GM23338 (cell line): ENCODE data around the gene PLEKHO1. TPM values are rescaled to one million over a fixed set of nuclear protein-coding genes. Genes with fewer than 3 reads are reported as not detected.

Experiments used
- ATAC-seq: fragments of 200-7000 bp; cut with Tn5 transposase; 3 replicates; pipeline ENCODE4 v1.9.1; 2020
- DNase-seq: peaks from one replicate; pipeline ENCODE4 v3.0.0-alpha.2; 2015; ENCODE audit warnings: low spot score
- H2AFZ ChIP-seq: fragments of 200-600 bp; sonication (generic); 2 replicates; pipeline ENCODE4 v1.8.0; 2016; ENCODE audit warnings: antibody characterized with exemption, mild to moderate bottlenecking, moderate library complexity
- H3F3A ChIP-seq: fragments of 200-600 bp; sonication (generic); replicated peaks from 2 replicates; pipeline ENCODE4 v1.8.0; 2017; ENCODE audit warnings: antibody characterized with exemption, mixed run types, low read depth
- H3K27ac ChIP-seq: fragments of 200-600 bp; sonication (generic); 2 replicates; pipeline ENCODE4 v1.6.1; 2016; ENCODE audit warnings: low read depth
- H3K27me3 ChIP-seq: fragments of 200-600 bp; sonication (generic); 2 replicates; pipeline ENCODE4 v1.8.0; 2016; ENCODE audit warnings: mild to moderate bottlenecking, mixed run types, moderate library complexity; ENCODE audit not compliant: insufficient read depth
- H3K36me3 ChIP-seq: fragments of 200-600 bp; sonication (generic); 2 replicates; pipeline ENCODE4 v1.8.0; 2016; ENCODE audit warnings: mild to moderate bottlenecking; ENCODE audit not compliant: insufficient read depth
- H3K4me1 ChIP-seq: fragments of 200-600 bp; sonication (generic); 2 replicates; pipeline ENCODE4 v1.8.0; 2016; ENCODE audit warnings: mild to moderate bottlenecking, moderate library complexity; ENCODE audit not compliant: insufficient read depth
- H3K4me2 ChIP-seq: fragments of 200-600 bp; sonication (generic); 2 replicates; pipeline ENCODE4 v1.7.1; 2017; ENCODE audit warnings: mixed run types
- H3K4me3 ChIP-seq: fragments of 200-600 bp; sonication (generic); 2 replicates; pipeline ENCODE4 v1.6.1; 2016; ENCODE audit warnings: mixed run types
- H3K79me2 ChIP-seq: fragments of 200-600 bp; sonication (generic); replicated peaks from 2 replicates; pipeline ENCODE4 v1.8.0; 2017; ENCODE audit warnings: mild to moderate bottlenecking; ENCODE audit not compliant: insufficient read depth
- H3K9me2 ChIP-seq: fragments of 200-600 bp; sonication (generic); 2 replicates; pipeline ENCODE4 v1.8.0; 2017; ENCODE audit not compliant: insufficient read depth
- H4K20me1 ChIP-seq: fragments of 200-600 bp; sonication (generic); replicated peaks from 2 replicates; pipeline ENCODE4 v1.8.0; 2017; ENCODE audit warnings: mild to moderate bottlenecking; ENCODE audit not compliant: insufficient read depth
- H3K27ac Mint-ChIP-seq: 2 replicates; pipeline ENCODE4 v1.8.0; 2020; ENCODE audit warnings: inconsistent platforms, mild to moderate bottlenecking, moderate library complexity, mixed read lengths
- H3K27me3 Mint-ChIP-seq: 3 replicates; pipeline ENCODE4 v1.8.0; 2022; ENCODE audit warnings: low read depth, mild to moderate bottlenecking, moderate library complexity, mixed read lengths, inconsistent platforms; ENCODE audit not compliant: insufficient read depth, poor library complexity
- H3K36me3 Mint-ChIP-seq: 3 replicates; pipeline ENCODE4 v1.8.0; 2021; ENCODE audit warnings: low read depth, mild to moderate bottlenecking, inconsistent platforms, moderate library complexity, mixed read lengths
- H3K4me1 Mint-ChIP-seq: 3 replicates; pipeline ENCODE4 v1.8.0; 2020; ENCODE audit warnings: mild to moderate bottlenecking, inconsistent platforms, mixed read lengths
- H3K4me3 Mint-ChIP-seq: 3 replicates; pipeline ENCODE4 v1.8.0; 2021; ENCODE audit warnings: moderate library complexity, mild to moderate bottlenecking, inconsistent platforms, mixed read lengths
- H3K9me3 Mint-ChIP-seq: 3 replicates; pipeline ENCODE4 v1.8.0; 2020; ENCODE audit warnings: moderate library complexity, mild to moderate bottlenecking, inconsistent platforms, mixed read lengths
- CREB1 ChIP-seq: fragments of 250-450 bp; sonication (Bioruptor Pico); IDR thresholded peaks from 2 replicates; pipeline ENCODE4 v1.5.0; 2020; ENCODE audit warnings: low read depth, mild to moderate bottlenecking, moderate library complexity
- CTCF ChIP-seq, 2 experiments: fragments of 200-600 bp in 1 of 2; sonication (generic) in 1 of 2; conservative IDR thresholded peaks; 2 replicates each; pipeline versions ENCODE4 v1.5.1 to v1.6.1; 2016 to 2017; ENCODE audit warnings: antibody characterized with exemption in 2 of 2, low read depth in 2 of 2, mild to moderate bottlenecking in 2 of 2, moderate library complexity in 1 of 2
- EZH2 ChIP-seq: fragments of 200-600 bp; sonication (generic); IDR thresholded peaks from one replicate; pipeline ENCODE4 v1.8.0; 2017; ENCODE audit warnings: antibody characterized with exemption, mild to moderate bottlenecking, low read depth; ENCODE audit not compliant: unreplicated experiment
- EZH2phosphoT487 ChIP-seq: fragments of 200-600 bp; sonication (generic); IDR thresholded peaks from one replicate; pipeline ENCODE4 v1.8.1; 2018; ENCODE audit warnings: antibody characterized with exemption; ENCODE audit not compliant: unreplicated experiment
- JUNB ChIP-seq: IDR thresholded peaks from one replicate; pipeline ENCODE4 v1.6.1; 2016; ENCODE audit warnings: antibody characterized with exemption; ENCODE audit not compliant: unreplicated experiment
- NANOG ChIP-seq: IDR thresholded peaks from 2 replicates; pipeline ENCODE4 v1.6.1; 2016; ENCODE audit warnings: antibody characterized with exemption, borderline replicate concordance
- REST ChIP-seq: IDR thresholded peaks from one replicate; pipeline ENCODE4 v1.6.1; 2018; ENCODE audit warnings: antibody characterized with exemption; ENCODE audit not compliant: unreplicated experiment
- STAT1 ChIP-seq: IDR thresholded peaks from one replicate; pipeline ENCODE4 v1.6.1; 2016; ENCODE audit warnings: antibody characterized with exemption; ENCODE audit not compliant: unreplicated experiment
- ZNF114 ChIP-seq: fragments of 250-450 bp; sonication (Bioruptor Pico); IDR thresholded peaks from 2 replicates; pipeline ENCODE4 v1.5.0; 2020; ENCODE audit warnings: mild to moderate bottlenecking, moderate library complexity
- polyA plus RNA-seq: library from polyadenylated mRNA; unstranded; fragments of >200 nt; fragmentation: Nextera tagmentation; extraction: Ambion mirVana; gene quantifications from 2 replicates; pipeline ENCODE4 v1.2.1, GENCODE V29; 2016
- total RNA-seq: library from RNA; depleted of rRNA; stranded (reverse); fragments of >200 nt; shearing (Covaris generic); gene quantifications from 2 replicates; pipeline ENCODE4 v1.2.3, GENCODE V29; 2014

The PLEKHO1 gene
- total and polyA plus RNA-seq, 2 experiments from 2014 or later, result 34.3 to 36.7 TPM

DNA sequence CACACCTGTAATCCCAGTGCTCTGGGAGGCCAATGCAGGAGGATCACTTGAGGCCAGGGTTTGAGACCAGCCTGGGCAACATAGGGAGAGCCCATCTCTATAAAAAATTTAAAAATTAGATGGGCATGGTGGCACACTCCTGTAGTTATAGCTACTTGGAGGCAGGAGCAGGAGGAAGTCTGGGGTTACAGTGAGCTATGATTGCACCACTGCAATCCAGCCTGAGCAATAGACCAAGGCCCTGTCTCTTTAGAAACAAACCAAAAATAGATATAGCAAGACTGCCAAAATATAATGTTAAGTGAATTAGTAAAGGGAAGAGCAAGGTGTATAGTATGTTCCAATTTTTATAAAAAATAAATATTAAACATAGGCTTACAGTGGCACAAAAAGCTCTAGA, 28.8 kb downstream of the PLEKHO1 start:
- Mint-ChIP-seq H3K4me3 (no peak overlapping the region), H3K36me3 (no peaks in the 10 kb centered on the region), H3K9me3 (no peaks in the 10 kb centered on the region), H3K27ac (no peak overlapping the region), H3K27me3 (peaks cover 2% of the 10 kb centered on the region), H3K4me1 (no peaks in the 10 kb centered on the region)
- Histone ChIP-seq H3K4me2 (no peak overlapping the region), H4K20me1 (no peaks in the 10 kb centered on the region), H3K36me3 (no peaks in the 10 kb centered on the region), H3K4me3 (no peak overlapping the region), H3K4me1 (no peaks in the 10 kb centered on the region), H3K79me2 (no peaks in the 10 kb centered on the region), H2AFZ (no peak overlapping the region), H3F3A (no peaks in the 10 kb centered on the region), H3K27ac (no peak overlapping the region), H3K27me3 (no peaks in the 10 kb centered on the region), H3K9me2 (no peaks in the 10 kb centered on the region)
- TF ChIP-seq STAT1, result no peak
- no peak for TF ChIP-seq CREB1 (CRISPR knock-in tag)
- TF ChIP-seq EZH2, result no peak
- ATAC-seq (no peak), DNase-seq (no peak)

DNA sequence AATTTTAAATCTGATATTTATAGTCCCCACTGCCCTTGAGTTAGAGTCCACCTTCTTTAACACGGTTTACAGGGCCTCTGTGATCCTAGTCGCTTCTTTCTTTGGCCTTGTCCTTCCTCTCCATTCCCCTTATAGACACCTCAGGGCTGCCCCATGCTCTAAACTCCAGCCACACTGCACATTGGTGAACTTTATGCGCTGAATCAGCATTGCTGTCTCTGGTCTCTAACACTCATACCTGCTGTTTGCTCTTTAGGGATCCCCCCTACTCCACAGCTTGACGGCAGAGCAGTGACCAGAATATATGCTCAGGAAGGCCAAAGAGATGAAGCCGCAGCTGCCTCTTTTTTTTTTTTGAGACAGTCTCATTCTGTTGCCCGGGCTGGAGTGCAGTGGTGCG, 30.2 kb downstream of the PLEKHO1 start:
- no peaks in the 10 kb centered on the region for H3K9me3 Mint-ChIP-seq

More for the DNA sequence above, 30.2 kb downstream of the PLEKHO1 start:
- Histone ChIP-seq H4K20me1 (no peaks in the 10 kb centered on the region), H3K36me3 (no peaks in the 10 kb centered on the region), H3K9me2 (no peaks in the 10 kb centered on the region), H3K4me3 (no peak overlapping the region), H3K4me2 (no peak overlapping the region), H3K27me3 (no peaks in the 10 kb centered on the region), H3K27ac (no peak overlapping the region), H3F3A (no peaks in the 10 kb centered on the region), H3K4me1 (no peaks in the 10 kb centered on the region), H3K79me2 (no peaks in the 10 kb centered on the region), H2AFZ (no peak overlapping the region)
- ATAC-seq, result no peak
- Mint-ChIP-seq H3K27me3 (peaks cover 2% of the 10 kb centered on the region), H3K4me3 (no peak overlapping the region), H3K36me3 (no peaks in the 10 kb centered on the region), H3K4me1 (no peaks in the 10 kb centered on the region), H3K27ac (no peak overlapping the region)
- no peak for DNase-seq
- TF ChIP-seq REST (no peak), NANOG (no peak), EZH2phosphoT487 (no peak), CTCF (conservative IDR thresholded peaks at IDR 0.05; ENCODE audit: low read depth in 2 of 2) (no peak), ZNF114 (CRISPR knock-in tag) (no peak), JUNB (no peak)
